Transverse colon (tissue), 4 donors: Measurements from ENCODE around the gene ENGASE.

Source experiments
- EP300 ChIP-seq: sonication (generic); formaldehyde crosslinking; IDR thresholded peaks from one replicate; pipeline ENCODE4 v1.6.1; 2017; ENCODE audit warnings: antibody characterized with exemption, low read depth
- POLR2A ChIP-seq: fragments of 450-650 bp; IDR thresholded peaks from one replicate; pipeline ENCODE4 v1.6.1; 2016; ENCODE audit warnings: antibody characterized with exemption, mild to moderate bottlenecking, moderate library complexity
- POLR2AphosphoS5 ChIP-seq, 3 donors: sonication (generic); formaldehyde crosslinking; IDR thresholded peaks; one replicate each; pipeline ENCODE4 v1.6.1; 2016; ENCODE audit warnings: antibody characterized with exemption in 3 of 3
- TF ChIP-seq, protein P1 (sequence below), 5 experiments: fragments of 200-600 bp in 3 of 5; fragments of 450-650 bp in 2 of 5; sonication (generic) in 3 of 5; IDR thresholded peaks; 1 replicate in 2 of 5; 2 replicates in 3 of 5; pipeline ENCODE4 v1.5.1; 2016 to 2017; ENCODE audit warnings: antibody characterized with exemption in 5 of 5, inconsistent platforms in 3 of 5, mild to moderate bottlenecking in 2 of 5, moderate library complexity in 1 of 5

DNA sequence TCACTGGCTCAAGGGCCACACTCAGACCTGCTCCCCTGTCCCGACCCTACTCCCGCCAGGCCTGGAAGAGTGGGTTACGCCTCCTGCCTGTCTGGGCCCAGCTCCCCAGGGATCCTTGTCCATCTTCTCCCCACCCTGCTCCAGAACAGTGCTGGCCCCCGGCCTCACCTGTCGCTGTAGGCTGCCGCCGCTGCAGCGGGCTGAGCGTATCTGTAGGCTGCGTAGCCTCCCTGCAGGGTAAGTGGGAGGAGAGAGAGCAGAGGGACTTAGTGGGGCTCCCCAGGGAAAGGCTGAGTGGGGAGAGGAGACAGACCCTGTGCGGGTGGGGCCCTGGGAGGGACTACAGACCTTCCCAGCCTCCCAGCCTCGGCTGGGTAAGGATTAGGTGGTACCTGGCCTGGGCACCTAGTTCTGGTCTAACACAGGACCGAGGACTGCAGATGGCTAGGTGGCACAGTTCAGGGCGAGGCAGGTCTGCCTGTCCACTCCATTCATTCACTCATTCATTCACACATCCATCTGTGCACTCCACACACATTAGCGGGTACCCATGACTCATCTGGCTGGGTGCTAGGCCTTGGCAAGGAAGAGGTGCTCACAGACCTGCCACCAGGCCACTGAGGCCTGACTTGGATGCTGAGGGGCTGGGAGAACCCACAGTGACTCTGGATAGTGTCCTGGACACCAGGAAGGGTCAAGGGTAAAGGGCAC is 20.9 kb downstream of the ENGASE start:
- TF ChIP-seq, protein P1, sequence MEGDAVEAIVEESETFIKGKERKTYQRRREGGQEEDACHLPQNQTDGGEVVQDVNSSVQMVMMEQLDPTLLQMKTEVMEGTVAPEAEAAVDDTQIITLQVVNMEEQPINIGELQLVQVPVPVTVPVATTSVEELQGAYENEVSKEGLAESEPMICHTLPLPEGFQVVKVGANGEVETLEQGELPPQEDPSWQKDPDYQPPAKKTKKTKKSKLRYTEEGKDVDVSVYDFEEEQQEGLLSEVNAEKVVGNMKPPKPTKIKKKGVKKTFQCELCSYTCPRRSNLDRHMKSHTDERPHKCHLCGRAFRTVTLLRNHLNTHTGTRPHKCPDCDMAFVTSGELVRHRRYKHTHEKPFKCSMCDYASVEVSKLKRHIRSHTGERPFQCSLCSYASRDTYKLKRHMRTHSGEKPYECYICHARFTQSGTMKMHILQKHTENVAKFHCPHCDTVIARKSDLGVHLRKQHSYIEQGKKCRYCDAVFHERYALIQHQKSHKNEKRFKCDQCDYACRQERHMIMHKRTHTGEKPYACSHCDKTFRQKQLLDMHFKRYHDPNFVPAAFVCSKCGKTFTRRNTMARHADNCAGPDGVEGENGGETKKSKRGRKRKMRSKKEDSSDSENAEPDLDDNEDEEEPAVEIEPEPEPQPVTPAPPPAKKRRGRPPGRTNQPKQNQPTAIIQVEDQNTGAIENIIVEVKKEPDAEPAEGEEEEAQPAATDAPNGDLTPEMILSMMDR (IDR thresholded peaks at IDR 0.05), result no peak
- no peak for TF ChIP-seq POLR2A
- no peak for TF ChIP-seq EP300
- TF ChIP-seq POLR2AphosphoS5 (IDR thresholded peaks at IDR 0.05), result no peak
